H9 (cell line): ENCODE data around the gene SUPT3H. TPM values are rescaled to one million over a fixed set of nuclear protein-coding genes. Genes with fewer than 3 reads are reported as not detected.

Source experiments
- DNase-seq: peaks from one replicate; pipeline ENCODE4 v3.0.0-alpha.2; 2017
- H2AFZ ChIP-seq: one replicate; pipeline ENCODE4 v1.6.1; 2013; ENCODE audit warnings: mild to moderate bottlenecking, low read length, control low read depth, moderate library complexity
- H2AK5ac ChIP-seq: 2 replicates; pipeline ENCODE4 v1.6.1; 2013; ENCODE audit warnings: low read length, control low read depth, mixed read lengths; ENCODE audit not compliant: insufficient read length
- H2BK120ac ChIP-seq: one replicate; pipeline ENCODE4 v1.6.1; 2013; ENCODE audit warnings: low read depth, mild to moderate bottlenecking, low read length, control low read depth, inconsistent platforms; ENCODE audit not compliant: poor library complexity, severe bottlenecking
- H2BK12ac ChIP-seq: 2 replicates; pipeline ENCODE4 v1.6.1; 2013; ENCODE audit warnings: low read length, control low read depth, mixed read lengths, low read depth; ENCODE audit not compliant: insufficient read length
- H2BK15ac ChIP-seq: 2 replicates; pipeline ENCODE4 v1.6.1; 2013; ENCODE audit warnings: low read depth, low read length, control low read depth
- H2BK20ac ChIP-seq: one replicate; pipeline ENCODE4 v1.6.1; 2013; ENCODE audit warnings: low read depth, mild to moderate bottlenecking, low read length, control low read depth, inconsistent platforms; ENCODE audit not compliant: poor library complexity, severe bottlenecking
- H2BK5ac ChIP-seq: 2 replicates; pipeline ENCODE4 v1.6.1; 2013; ENCODE audit warnings: low read length, control low read depth, mixed read lengths; ENCODE audit not compliant: insufficient read length
- H3K14ac ChIP-seq: 2 replicates; pipeline ENCODE4 v1.6.1; 2013; ENCODE audit warnings: low read length, control low read depth; ENCODE audit not compliant: insufficient read depth
- H3K18ac ChIP-seq: 2 replicates; pipeline ENCODE4 v1.6.1; 2013; ENCODE audit warnings: low read depth, mild to moderate bottlenecking, mixed read lengths, low read length, control low read depth; ENCODE audit not compliant: insufficient read length
- H3K23ac ChIP-seq: 2 replicates; pipeline ENCODE4 v1.6.1; 2013; ENCODE audit warnings: low read length, control low read depth, mixed read lengths, low read depth; ENCODE audit not compliant: insufficient read length
- H3K23me2 ChIP-seq: 2 replicates; pipeline ENCODE4 v1.6.1; 2013; ENCODE audit warnings: low read depth, mild to moderate bottlenecking, mixed read lengths, low read length, control low read depth; ENCODE audit not compliant: insufficient read length, poor library complexity, severe bottlenecking
- H3K27ac ChIP-seq: 2 replicates; pipeline ENCODE4 v1.5.1; 2013; ENCODE audit warnings: low read length, control low read depth, mixed read lengths, low read depth; ENCODE audit not compliant: insufficient read length
- H3K27me3 ChIP-seq: 2 replicates; pipeline ENCODE4 v1.6.1; 2013; ENCODE audit warnings: low read length, control low read depth, inconsistent platforms; ENCODE audit not compliant: insufficient read depth
- H3K4ac ChIP-seq: 2 replicates; pipeline ENCODE4 v1.6.1; 2013; ENCODE audit warnings: low read depth, mild to moderate bottlenecking, control low read depth, inconsistent platforms, low read length, moderate library complexity
- H3K4me1 ChIP-seq: 2 replicates; pipeline ENCODE4 v1.6.1; 2013; ENCODE audit warnings: low read length, control low read depth, inconsistent platforms; ENCODE audit not compliant: insufficient read depth
- H3K4me2 ChIP-seq: 2 replicates; pipeline ENCODE4 v1.6.1; 2013; ENCODE audit warnings: low read length, control low read depth, mixed read lengths; ENCODE audit not compliant: insufficient read length, insufficient read depth
- H3K56ac ChIP-seq: 2 replicates; pipeline ENCODE4 v1.6.1; 2013; ENCODE audit warnings: low read depth, mild to moderate bottlenecking, mixed read lengths, low read length, control low read depth; ENCODE audit not compliant: insufficient read length
- H3K79me1 ChIP-seq: 2 replicates; pipeline ENCODE4 v1.6.1; 2013; ENCODE audit warnings: low read depth, mild to moderate bottlenecking, moderate library complexity, low read length, control low read depth, inconsistent platforms; ENCODE audit not compliant: insufficient read depth, poor library complexity, severe bottlenecking
- H3K79me2 ChIP-seq: 2 replicates; pipeline ENCODE4 v1.6.1; 2013; ENCODE audit warnings: low read length, control low read depth, inconsistent platforms; ENCODE audit not compliant: insufficient read depth
- H3K9ac ChIP-seq: 2 replicates; pipeline ENCODE4 v1.6.1; 2013; ENCODE audit warnings: low read length, control low read depth, mixed read lengths; ENCODE audit not compliant: insufficient read length; ENCODE audit errors: extremely low read depth
- H3K9me3 ChIP-seq: one replicate; pipeline ENCODE4 v1.6.1; 2013; ENCODE audit warnings: low read depth, low read length, inconsistent platforms; ENCODE audit not compliant: control insufficient read depth
- H3T11ph ChIP-seq: one replicate; pipeline ENCODE4 v1.6.1; 2013; ENCODE audit warnings: mild to moderate bottlenecking, low read length, control low read depth, inconsistent platforms
- H4K20me1 ChIP-seq: one replicate; pipeline ENCODE4 v1.6.1; 2013; ENCODE audit not compliant: control insufficient read depth, insufficient read length, insufficient read depth
- H4K5ac ChIP-seq: 2 replicates; pipeline ENCODE4 v1.6.1; 2013; ENCODE audit warnings: low read depth, mild to moderate bottlenecking, mixed read lengths, low read length, control low read depth; ENCODE audit not compliant: insufficient read length
- H4K8ac ChIP-seq: replicated peaks from 2 replicates; pipeline ENCODE4 v1.6.1; 2013; ENCODE audit warnings: low read length, control low read depth, mixed read lengths, low read depth; ENCODE audit not compliant: insufficient read length
- H4K91ac ChIP-seq: 2 replicates; pipeline ENCODE4 v1.6.1; 2013; ENCODE audit warnings: low read depth, mild to moderate bottlenecking, moderate library complexity, mixed read lengths, low read length, control low read depth; ENCODE audit not compliant: insufficient read length
- H3K27ac Mint-ChIP-seq, 3 experiments: 2 replicates in 2 of 3; 3 replicates in 1 of 3; pipeline ENCODE4 v1.8.0; 2020 to 2021; ENCODE audit warnings: mixed read lengths in 3 of 3, mild to moderate bottlenecking in 1 of 3, moderate library complexity in 1 of 3
- H3K27me3 Mint-ChIP-seq: 2 replicates; pipeline ENCODE4 v1.8.0; 2021; ENCODE audit warnings: low read depth, mild to moderate bottlenecking, moderate library complexity, mixed read lengths
- H3K36me3 Mint-ChIP-seq, 3 experiments: 2 replicates in 2 of 3; 3 replicates in 1 of 3; pipeline ENCODE4 v1.8.0; 2020 to 2021; ENCODE audit warnings: low read depth in 3 of 3, mixed read lengths in 3 of 3; ENCODE audit not compliant: insufficient read depth in 1 of 3
- H3K4me1 Mint-ChIP-seq, 2 experiments: 2 replicates each; pipeline ENCODE4 v1.8.0; 2020; ENCODE audit warnings: mixed read lengths in 2 of 2
- H3K4me3 Mint-ChIP-seq, 2 experiments: 2 replicates in 1 of 2; 3 replicates in 1 of 2; pipeline ENCODE4 v1.8.0; 2020 to 2021; ENCODE audit warnings: mild to moderate bottlenecking in 2 of 2, mixed read lengths in 2 of 2, moderate library complexity in 1 of 2
- H3K9me3 Mint-ChIP-seq, 2 experiments: 2 replicates in 1 of 2; 3 replicates in 1 of 2; pipeline ENCODE4 v1.8.0; 2020; ENCODE audit warnings: mild to moderate bottlenecking in 2 of 2, mixed read lengths in 2 of 2, moderate library complexity in 1 of 2
- CTCF ChIP-seq: fragments of 200-600 bp; sonication (generic); conservative IDR thresholded peaks from 3 replicates; pipeline ENCODE4 v1.8.0; 2021; ENCODE audit warnings: antibody characterized with exemption, mild to moderate bottlenecking
- WGBS: extraction: QIAGEN DNeasy Blood & Tissue Kit; methylation state at CpG from one replicate; pipeline ENCODE4 v1.1.7; 2013; ENCODE audit warnings: missing lambda C conversion rate, low lambda C conversion rate, mixed read lengths; ENCODE audit not compliant: insufficient read length; ENCODE audit errors: extremely low coverage; 5-methylcytosine and 5-hydroxymethylcytosine counted together
- total RNA-seq: library from RNA; stranded (reverse); gene quantifications from 2 replicates; pipeline ENCODE4 v1.2.1, GENCODE V29; 2021

Gene SUPT3H
- total RNA-seq, 1 experiment from 2014 or later: 22.5 TPM

- Histone ChIP-seq H3K23me2 (peaks cover 32% of the 10 kb centered on the region), H3K14ac (no peak overlapping the region; the same call in 1 of the 2 replicates), H2AFZ (no peak overlapping the region), H3K4me2 (peak overlapping the region; percentile 92), H2BK15ac (no peak overlapping the region), H3K27ac (no peak overlapping the region), H3K79me1 (no peaks in the 10 kb centered on the region), H4K20me1 (no peaks in the 10 kb centered on the region), H3K4ac (no peak overlapping the region), H4K91ac (no peak overlapping the region), H3K56ac (no peak overlapping the region), H2BK120ac (no peak overlapping the region), H3K9me3 (no peaks in the 10 kb centered on the region), H3K4me1 (no peaks in the 10 kb centered on the region), H4K5ac (no peak overlapping the region), H2BK5ac (no peak overlapping the region), H3K27me3 (peaks cover 31% of the 10 kb centered on the region; the same call in 1 of the 2 replicates), H2BK12ac (no peak overlapping the region), H3K9ac (no peak overlapping the region), H2AK5ac (no peak overlapping the region), H4K8ac (no peak overlapping the region), H3K79me2 (no peaks in the 10 kb centered on the region), H2BK20ac (no peak overlapping the region), H3K23ac (no peak overlapping the region), H3T11ph (no peak overlapping the region), H3K18ac (no peak overlapping the region)
- Mint-ChIP-seq H3K27me3 (peaks cover 85% of the 10 kb centered on the region), H3K4me1 (peaks cover 30 to 31% of the 10 kb centered on the region in 2 experiments), H3K27ac (no peak overlapping the region; a peak in 1 of 7 replicates), H3K9me3 (no peaks in the 10 kb centered on the region; a peak in 1 of 5 replicates), H3K36me3 (no peaks in the 10 kb centered on the region), H3K4me3 (peak overlapping the region; percentile 80 to 97)
- no CpG with 5 or more reads among the region's 55 CpGs for WGBS
- peak; percentile 68 for DNase-seq
- no peak for TF ChIP-seq CTCF
Observed at GRCh38 chr6:45422503-45423110, 44.9 kb upstream of the SUPT3H start.
